ENCODE measurements around the gene SOX5. TPM values are rescaled to one million over a fixed set of nuclear protein-coding genes. Genes with fewer than 3 reads are reported as not detected.
"Not testable (repeated sequence)": the region's sequence is repeated elsewhere in the genome, so short reads cannot be mapped to it uniquely, and the experiment has no call there.

Gene SOX5
- total RNA-seq, 1 experiment from 2014 or later, result not detected

- DNase-seq (ENCODE audit: low spot score), result no peak
These were observed 191.9 kb downstream of the SOX5 start for GRCh38 chr12:23757541-23757962.

GRCh38 chr12:23756416-23756815 lies 193.1 kb downstream of the SOX5 start:
- DNase-seq (ENCODE audit: low spot score), result no peak

DNA sequence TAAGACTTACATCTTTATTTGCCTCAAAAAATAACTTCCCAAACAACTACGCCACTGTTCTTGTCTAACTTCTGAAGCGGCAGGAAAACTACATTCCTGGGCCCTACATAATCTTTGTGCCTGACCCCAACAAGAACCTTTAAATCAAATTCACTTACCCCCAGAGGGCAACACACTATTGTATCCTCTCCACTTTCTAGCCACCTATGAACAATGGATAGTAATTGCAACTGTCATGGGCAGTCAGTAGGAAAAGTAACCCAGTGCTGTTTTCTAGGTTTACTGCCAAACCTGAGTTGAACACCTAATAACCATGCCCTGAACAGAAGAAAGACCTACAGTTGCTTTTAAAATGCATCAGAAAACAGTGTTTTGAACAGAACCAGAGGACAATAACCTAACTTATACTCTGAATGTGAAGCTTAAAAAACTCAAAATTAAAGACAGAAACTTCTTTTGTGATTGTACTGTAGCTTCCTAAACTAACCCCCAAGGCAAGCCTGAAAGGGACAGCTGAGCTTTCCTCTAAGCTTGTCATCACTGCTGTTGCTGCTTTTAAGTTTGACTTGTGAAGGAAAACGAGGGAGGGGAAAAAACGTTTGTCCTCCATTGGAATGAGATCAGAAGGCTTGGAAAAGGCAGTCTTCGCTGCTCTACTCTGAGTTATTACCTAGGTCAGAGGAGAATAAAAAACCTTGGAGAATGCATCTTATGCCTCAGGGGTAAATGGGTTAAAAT lies 195.7 kb downstream of the SOX5 start:
- no peak for DNase-seq (ENCODE audit: low spot score)

DNA sequence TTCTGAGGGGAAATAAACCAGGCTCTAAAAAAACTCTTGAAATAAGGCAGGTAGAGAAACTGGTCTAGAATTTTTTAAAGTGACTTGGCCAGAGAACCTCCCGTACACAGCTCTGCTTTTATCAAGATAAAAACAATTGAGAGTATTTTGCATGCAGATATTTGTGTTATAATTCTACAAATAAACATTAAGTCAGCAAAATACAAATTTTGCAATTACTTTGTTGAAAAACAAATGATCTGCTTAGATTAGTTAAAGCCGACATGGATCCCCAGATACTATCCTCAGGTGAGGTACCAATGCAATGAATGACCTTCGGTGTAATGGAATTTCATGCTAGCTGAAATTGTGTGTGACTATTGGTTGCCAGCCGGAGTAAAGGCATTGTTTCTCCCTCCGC lies 197.2 kb downstream of the SOX5 start:
- DNase-seq (ENCODE audit: low spot score), result no peak

- DNase-seq (ENCODE audit: low spot score), result no peak
These were observed 197.8 kb downstream of the SOX5 start for GRCh38 chr12:23751641-23752040.

- no peak for DNase-seq (ENCODE audit: low spot score)
These were observed 198.5 kb downstream of the SOX5 start for GRCh38 chr12:23750923-23751322.

DNA sequence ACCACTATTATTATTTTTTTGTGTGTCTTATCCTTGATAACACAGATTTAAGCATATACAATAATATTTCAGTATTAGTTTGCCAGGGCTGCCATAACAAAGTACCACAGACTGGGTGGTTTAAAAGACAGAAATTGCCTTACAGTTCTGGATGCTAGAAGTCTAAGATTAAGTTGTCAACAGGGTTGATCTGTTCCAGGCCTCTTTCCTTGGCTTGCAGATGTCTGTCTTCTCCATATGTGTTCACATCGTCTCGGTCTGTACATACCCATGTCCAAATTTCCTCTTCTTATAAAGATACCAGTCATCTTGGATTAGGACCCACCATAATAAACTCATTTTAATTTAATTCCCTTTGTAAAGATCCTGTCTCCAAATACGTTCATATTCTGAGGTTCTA lies 204.8 kb downstream of the SOX5 start:
- DNase-seq (ENCODE audit: low spot score), result no peak

- DNase-seq (ENCODE audit: low spot score), result no peak
These were observed 206.9 kb downstream of the SOX5 start for GRCh38 chr12:23742574-23742973.

DNA sequence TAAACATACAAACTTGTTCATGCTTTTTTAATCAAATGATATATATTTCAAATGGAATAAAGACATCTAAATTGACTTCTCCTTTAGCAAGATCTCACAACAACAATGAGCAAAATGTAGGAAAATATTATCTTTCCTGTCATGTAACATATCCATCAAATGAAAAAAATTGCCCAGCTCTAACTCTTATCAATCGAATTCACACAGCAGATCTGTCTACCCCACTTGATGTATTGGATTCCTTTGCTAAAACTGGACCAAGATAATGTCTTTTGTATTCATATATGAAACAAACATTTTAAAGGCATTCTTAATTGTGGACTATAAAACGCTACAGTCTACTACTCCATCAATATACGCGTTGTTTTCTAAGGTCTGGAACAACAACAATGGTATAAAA lies 218.0 kb downstream of the SOX5 start:
- no peak for DNase-seq (ENCODE audit: low spot score)

DNA sequence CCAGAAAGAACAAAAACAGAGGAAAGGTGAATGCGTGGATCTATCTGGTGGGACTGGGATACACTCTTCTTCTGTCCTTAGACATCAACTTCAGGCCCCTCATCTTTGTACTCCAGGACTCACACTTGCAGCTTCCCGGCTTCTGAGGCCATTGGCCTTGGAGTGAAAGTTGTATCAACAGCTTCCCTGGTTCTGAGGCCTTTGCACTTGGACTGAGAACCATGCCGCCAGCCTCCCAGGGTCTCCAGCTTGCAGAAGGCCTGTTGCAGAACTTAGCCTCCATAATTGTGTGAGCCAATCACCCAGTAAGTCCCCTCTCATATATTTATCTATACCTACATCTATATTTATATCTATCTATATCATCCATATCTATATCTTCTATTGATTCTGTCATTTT lies 218.4 kb downstream of the SOX5 start:
- DNase-seq (ENCODE audit: low spot score), result no peak

- DNase-seq (ENCODE audit: low spot score), result no peak
These were observed 220.1 kb downstream of the SOX5 start for GRCh38 chr12:23729359-23729758.

- DNase-seq (ENCODE audit: low spot score), result no peak
These were observed 222.8 kb downstream of the SOX5 start for GRCh38 chr12:23726646-23727045.

GRCh38 chr12:23722655-23723054 lies 226.8 kb downstream of the SOX5 start:
- DNase-seq (ENCODE audit: low spot score), result no peak

- DNase-seq (ENCODE audit: low spot score), result no peak
These were observed 228.2 kb downstream of the SOX5 start for GRCh38 chr12:23721268-23721667.

DNA sequence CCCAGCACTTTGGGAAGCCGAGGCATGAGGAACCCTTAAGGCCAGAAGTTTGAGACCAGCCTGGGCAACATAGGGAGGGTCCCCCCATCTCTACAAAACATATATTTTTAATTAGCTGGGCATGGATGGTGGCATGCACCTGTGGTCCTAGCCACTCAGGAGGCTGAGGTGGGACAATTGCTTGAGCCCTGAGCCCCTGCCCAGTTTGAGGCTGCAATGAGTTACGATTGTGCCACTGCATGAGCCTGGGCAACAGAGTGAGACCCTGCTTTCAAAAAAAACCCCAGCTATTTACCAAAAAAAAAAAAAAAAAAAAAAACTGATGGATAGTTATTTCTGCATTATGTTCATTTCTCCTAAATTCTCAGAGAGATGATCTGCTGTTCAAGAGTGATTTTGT lies 230.0 kb downstream of the SOX5 start:
- DNase-seq (ENCODE audit: low spot score), result no peak

DNA sequence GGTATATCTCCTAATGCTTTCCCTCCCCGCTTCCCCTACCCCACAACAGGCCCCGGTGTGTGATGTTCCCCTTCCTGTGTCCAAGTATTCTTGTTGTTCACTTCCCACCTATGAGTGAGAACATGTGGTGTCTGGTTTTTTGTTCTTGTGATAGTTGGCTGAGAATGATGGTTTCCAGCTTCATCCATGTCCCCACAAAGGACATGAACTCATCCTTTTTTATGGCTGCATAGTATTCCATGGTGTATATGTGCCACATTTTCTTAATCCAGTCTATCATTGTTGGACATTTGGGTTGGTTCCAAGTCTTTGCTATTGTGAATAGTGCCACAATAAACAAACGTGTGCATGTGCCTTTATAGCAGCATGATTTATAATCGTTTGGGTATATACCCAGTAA lies 239.1 kb downstream of the SOX5 start:
- DNase-seq (ENCODE audit: low spot score), result not testable (repeated sequence)

DNA sequence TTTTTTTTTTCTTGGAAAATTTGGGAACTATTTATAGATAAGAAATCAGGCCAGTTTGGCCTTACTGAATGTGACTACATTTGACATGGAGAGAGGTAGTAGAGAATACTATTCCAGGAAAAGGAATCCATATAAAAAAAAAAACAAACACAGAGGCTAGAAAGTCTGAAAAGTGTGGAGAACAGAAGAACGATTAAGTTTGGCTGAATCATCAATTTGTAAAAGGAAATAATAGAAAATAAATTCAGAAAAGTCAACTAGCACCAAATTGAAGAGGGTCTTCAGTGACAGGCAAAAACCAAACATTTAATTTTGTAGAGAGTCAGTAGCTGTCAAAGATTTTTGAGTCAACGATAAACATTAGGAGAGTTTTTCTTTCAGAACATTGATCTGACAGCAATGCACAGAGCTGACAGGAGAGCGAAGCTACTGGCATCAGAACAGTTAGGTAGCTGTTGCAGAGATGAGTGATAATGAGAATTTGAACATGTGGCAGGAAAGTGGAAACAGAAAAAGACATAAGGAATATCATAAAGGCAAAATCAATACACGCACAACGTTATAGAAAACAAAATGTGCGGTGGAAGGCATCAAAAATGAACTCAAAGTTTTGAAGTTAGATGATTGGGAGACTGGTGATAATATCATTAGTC lies 241.2 kb downstream of the SOX5 start:
- DNase-seq (ENCODE audit: low spot score), result no peak

GRCh38 chr12:23707270-23707669 lies 242.2 kb downstream of the SOX5 start:
- DNase-seq (ENCODE audit: low spot score), result no peak

- no peak for DNase-seq (ENCODE audit: low spot score)
These were observed 244.2 kb downstream of the SOX5 start for GRCh38 chr12:23704992-23705943.

DNA sequence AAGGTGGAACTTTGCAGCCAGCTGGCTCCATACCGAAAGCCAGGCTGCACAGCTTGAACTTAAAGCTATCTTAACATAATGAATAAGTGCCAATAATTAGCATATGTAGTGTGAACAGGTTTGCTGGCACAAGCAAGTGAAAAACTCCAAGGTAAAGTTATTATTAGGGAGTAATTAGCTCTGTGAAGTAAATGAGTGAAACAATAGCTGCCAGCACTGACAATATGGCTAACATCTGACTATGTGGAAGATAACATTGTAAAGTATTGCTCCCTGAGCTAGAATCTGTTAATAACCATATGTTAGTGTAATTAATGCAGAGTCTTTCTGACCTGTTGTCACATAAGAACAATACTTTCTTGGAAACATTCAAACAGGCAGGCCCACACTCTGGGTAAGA lies 246.4 kb downstream of the SOX5 start:
- no peak for DNase-seq (ENCODE audit: low spot score)

DNA sequence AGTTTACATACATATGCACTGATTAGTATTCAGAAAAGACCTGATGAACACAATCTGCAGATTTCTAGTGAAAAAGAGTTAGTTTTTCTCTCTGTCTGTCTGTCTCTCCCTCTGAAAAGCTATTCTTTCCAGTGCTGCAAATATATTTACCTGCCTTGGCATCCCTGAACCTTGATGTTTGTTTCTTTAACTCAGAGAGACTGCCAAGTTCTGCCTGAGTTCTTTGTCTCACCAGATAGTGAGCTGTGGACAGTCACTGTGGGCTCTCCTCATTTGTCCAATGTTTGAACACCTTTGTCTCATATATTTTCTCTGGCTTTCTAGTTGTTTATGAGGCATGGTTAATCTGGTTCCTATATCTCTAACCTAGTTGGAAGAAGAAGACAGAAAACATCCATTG lies 250.4 kb downstream of the SOX5 start:
- no peak for DNase-seq (ENCODE audit: low spot score)

- no peak for DNase-seq (ENCODE audit: low spot score)
These were observed 254.6 kb downstream of the SOX5 start for GRCh38 chr12:23694920-23695319.

Data from HT-29 (cell line).